ENCODE results near the gene BOLL.

Gene BOLL

DNA sequence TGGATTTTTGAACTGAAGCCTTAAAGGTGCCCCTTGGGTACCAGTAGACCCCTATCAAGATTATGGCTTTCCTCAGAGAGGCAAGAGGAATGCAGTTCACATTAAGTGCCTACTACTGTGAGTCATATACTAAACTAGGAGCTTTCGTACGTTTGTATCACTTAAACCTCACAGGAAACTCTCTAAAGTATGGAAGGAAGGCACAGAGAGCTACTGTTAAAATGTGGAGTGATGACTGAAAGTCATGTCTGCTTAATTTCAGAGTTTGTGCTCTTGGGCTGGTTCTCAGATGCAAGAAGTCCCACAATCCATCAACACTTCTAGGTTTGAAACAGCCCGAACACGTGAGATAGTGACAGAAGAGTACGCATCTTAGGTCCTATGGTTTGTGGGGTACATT is 23.9 kb upstream of the BOLL start:
- H3K9me3 ChIP-seq (ENCODE audit: control insufficient read depth in 2 of 2, low read length in 2 of 2), result no peaks in the 10 kb centered on the region
- no peak overlapping the region for H3K27ac ChIP-seq (ENCODE audit: low read length)
- H3K36me3 ChIP-seq (ENCODE audit: control insufficient read depth in 2 of 2, insufficient read depth in 2 of 2, low read length in 2 of 2), result no peaks in the 10 kb centered on the region
- no peak overlapping the region for H3K4me3 ChIP-seq (ENCODE audit: low read length in 2 of 2)
- H3K27me3 ChIP-seq (ENCODE audit: control insufficient read depth in 1 of 2, insufficient read depth in 2 of 2, low read length in 2 of 2), result no peaks in the 10 kb centered on the region
- no peak overlapping the region for H3K9ac ChIP-seq (ENCODE audit: low read length in 2 of 2)
- H3K4me1 ChIP-seq (ENCODE audit: control insufficient read depth, insufficient read depth, low read length), result peaks cover 2% of the 10 kb centered on the region

DNA sequence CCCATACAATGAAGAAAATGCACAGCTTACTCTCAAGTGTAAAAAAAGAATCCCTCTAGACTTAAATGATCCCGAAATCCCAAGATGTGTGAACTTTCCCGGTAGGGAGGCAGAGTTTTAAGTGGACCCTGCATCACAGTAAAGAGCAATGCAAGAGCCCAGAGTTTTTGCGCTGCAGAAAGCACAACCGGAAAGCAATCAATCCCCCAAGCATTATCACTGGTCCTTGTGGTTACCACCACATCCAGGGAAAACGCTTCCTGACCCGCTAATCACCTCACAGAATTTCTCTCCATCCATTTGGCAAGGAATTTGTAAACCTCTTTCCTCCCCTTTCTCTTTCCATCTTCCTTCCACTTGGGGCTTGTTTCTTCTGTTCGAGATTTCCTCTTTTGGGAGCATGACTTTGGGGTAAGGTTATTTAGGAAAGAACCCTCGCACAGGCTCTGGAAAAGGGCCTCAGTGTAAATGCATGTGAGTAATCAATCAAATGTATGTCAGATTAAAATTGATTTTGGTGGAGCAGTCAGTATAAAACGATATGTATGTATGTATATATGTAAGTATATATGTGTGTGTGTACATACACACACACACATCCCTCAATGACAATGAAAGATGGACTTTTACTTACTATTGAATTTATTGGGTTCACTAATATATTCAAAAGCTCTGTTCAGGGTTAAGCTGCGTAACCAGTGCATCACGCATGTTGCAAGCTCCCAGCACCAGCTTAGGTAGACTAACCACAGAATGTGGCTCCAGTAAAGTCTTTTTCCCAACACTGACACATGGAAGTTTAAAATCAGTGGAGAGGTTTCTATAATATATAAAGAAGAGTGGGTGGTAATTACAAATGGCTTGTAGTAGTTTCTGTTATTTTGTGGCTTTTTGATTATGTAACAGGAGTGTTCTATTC is 20.9 kb upstream of the BOLL start:
- no peaks in the 10 kb centered on the region for H3K36me3 ChIP-seq (ENCODE audit: control insufficient read depth in 2 of 2, insufficient read depth in 2 of 2, low read length in 2 of 2)
- H3K27ac ChIP-seq (ENCODE audit: low read length), result no peak overlapping the region
- peak overlapping the region in 1 of 2 donors; percentile 65 for H3K9ac ChIP-seq (ENCODE audit: low read length in 2 of 2)
- peak overlapping the region; percentile 83 to 92 for H3K4me3 ChIP-seq (ENCODE audit: low read length in 2 of 2)
- H3K4me1 ChIP-seq (ENCODE audit: control insufficient read depth, insufficient read depth, low read length), result peaks cover 5% of the 10 kb centered on the region
- H3K27me3 ChIP-seq (ENCODE audit: control insufficient read depth in 1 of 2, insufficient read depth in 2 of 2, low read length in 2 of 2), result no peaks in the 10 kb centered on the region
- no peaks in the 10 kb centered on the region for H3K9me3 ChIP-seq (ENCODE audit: control insufficient read depth in 2 of 2, low read length in 2 of 2)

DNA sequence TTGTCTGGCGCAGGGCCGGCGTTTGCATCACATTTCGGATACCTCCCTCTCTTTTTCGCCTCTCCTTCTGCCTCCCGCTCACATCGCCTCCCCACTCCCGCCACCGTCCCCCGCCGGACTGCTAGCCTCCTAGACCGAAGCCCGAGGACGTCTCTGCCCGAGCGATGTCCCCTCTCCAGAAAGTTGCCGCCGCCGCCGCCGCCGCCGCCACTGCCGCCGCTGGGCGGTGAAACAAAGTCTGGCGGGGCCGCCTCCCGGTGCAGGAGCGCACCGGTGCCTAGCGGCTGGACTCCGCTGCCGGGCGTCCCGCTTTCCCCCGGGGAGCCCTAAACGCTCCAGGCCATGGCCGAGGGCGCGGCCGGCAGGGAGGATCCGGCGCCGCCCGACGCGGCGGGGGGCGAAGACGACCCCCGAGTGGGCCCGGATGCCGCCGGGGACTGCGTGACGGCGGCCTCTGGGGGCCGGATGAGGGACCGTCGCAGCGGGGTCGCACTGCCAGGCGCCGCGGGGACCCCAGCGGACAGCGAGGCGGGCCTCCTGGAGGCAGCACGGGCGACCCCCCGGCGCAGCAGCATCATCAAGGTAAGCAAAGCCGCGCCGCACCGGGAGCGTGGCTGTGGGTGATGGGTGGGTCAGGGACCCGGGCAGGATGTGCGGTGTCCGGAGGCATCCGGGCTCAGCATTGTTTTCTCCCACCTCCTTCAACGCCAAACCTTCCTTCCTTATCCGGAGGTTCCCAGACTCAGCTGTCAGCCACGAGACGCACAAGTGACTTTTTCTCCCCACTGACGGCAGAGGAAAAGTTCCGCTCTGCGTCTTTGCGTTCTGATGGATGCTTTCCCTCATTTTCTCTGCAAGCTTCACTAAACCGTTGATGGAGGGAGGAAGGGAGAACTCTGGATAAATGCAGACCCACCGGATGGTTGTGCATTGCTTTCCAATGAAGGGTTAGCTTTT is 19.9 kb upstream of the BOLL start:
- no peaks in the 10 kb centered on the region for H3K9me3 ChIP-seq (ENCODE audit: control insufficient read depth in 2 of 2, low read length in 2 of 2)
- peak overlapping the region; percentile 83 to 92 for H3K4me3 ChIP-seq (ENCODE audit: low read length in 2 of 2)
- H3K4me1 ChIP-seq (ENCODE audit: control insufficient read depth, insufficient read depth, low read length), result peaks cover 5% of the 10 kb centered on the region
- peak overlapping the region; percentile 60 to 65 for H3K9ac ChIP-seq (ENCODE audit: low read length in 2 of 2)
- H3K27me3 ChIP-seq (ENCODE audit: control insufficient read depth in 1 of 2, insufficient read depth in 2 of 2, low read length in 2 of 2), result no peaks in the 10 kb centered on the region
- H3K27ac ChIP-seq (ENCODE audit: low read length), result peak overlapping the region; percentile 18
- no peaks in the 10 kb centered on the region for H3K36me3 ChIP-seq (ENCODE audit: control insufficient read depth in 2 of 2, insufficient read depth in 2 of 2, low read length in 2 of 2)

DNA sequence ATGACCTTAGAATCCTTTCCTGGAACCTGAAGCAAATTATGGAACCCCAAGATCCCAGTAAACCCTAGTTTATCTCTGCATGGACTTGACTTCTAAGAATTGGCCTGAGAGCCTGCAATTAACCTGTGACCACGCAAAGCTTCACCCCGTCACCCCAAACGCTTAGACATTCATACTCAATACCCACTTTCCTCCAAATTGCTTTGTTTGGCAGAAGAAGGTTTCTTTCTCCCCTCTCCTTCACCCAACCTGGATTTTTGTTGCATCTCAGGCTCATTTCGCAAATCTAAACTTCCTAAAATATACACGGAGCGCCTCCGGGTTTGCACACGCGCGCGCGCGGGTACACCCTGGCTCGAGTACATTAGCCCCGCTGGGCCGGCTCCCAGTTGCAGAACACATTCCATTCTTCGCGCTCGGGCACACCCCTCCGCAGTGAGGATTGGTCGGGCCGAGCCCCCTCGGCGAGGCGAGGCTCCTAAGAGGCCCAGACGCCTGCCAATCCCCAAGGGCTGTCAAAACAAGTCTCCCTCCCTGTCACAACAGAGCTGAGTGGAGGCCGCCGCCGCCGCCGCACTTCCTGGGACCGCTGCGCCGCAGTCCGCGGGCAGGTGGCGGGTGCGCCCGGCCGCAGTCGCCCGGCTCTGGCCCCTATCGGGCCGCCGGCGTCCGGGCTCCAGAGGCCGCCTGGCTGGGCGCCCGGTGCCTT is 19.1 kb upstream of the BOLL start, which contains the start of gene PLCL1:
TSS of gene PLCL1 (plus strand) at position 545 of the 709 bp plus-strand sequence.
- Histone ChIP-seq H3K9me3 (ENCODE audit: control insufficient read depth in 2 of 2, low read length in 2 of 2) (no peaks in the 10 kb centered on the region), H3K27ac (ENCODE audit: low read length) (peak within 1 kb of the TSS; percentile 18), H3K4me3 (ENCODE audit: low read length in 2 of 2) (peak within 1 kb of the TSS; percentile 83 to 92), H3K36me3 (ENCODE audit: control insufficient read depth in 2 of 2, insufficient read depth in 2 of 2, low read length in 2 of 2) (no peaks in the 10 kb centered on the region), H3K27me3 (ENCODE audit: control insufficient read depth in 1 of 2, insufficient read depth in 2 of 2, low read length in 2 of 2) (no peaks in the 10 kb centered on the region), H3K4me1 (ENCODE audit: control insufficient read depth, insufficient read depth, low read length) (peaks cover 5% of the 10 kb centered on the region), H3K9ac (ENCODE audit: low read length in 2 of 2) (peak within 1 kb of the TSS; percentile 60 to 65)

DNA sequence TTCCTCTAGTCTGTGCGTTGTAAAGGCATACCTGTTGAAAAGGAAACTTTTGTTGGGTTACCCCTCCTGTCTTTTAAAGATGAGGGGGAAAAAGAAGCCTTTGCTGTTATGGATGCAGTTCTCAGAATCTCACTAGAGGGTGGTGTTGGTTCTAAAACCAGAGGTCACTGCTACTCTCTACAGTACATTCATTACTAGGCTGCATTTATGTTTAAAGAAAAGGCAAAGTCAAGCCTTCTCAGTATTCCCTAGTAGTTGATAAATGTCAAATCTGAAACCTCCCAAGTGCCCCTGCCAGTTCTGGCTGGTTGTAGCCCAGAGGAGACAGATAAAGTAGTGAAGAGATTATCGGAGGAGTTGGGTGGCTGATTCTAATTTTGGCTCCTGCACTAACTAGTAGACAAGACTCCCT is 17.9 kb upstream of the BOLL start:
- Histone ChIP-seq H3K27ac (ENCODE audit: low read length) (no peak overlapping the region), H3K36me3 (ENCODE audit: control insufficient read depth in 2 of 2, insufficient read depth in 2 of 2, low read length in 2 of 2) (no peaks in the 10 kb centered on the region), H3K4me3 (ENCODE audit: low read length in 2 of 2) (peak overlapping the region in 1 of 2 donors; percentile 38), H3K9ac (ENCODE audit: low read length in 2 of 2) (no peak overlapping the region), H3K4me1 (ENCODE audit: control insufficient read depth, insufficient read depth, low read length) (peaks cover 5% of the 10 kb centered on the region), H3K9me3 (ENCODE audit: control insufficient read depth in 2 of 2, low read length in 2 of 2) (no peaks in the 10 kb centered on the region), H3K27me3 (ENCODE audit: control insufficient read depth in 1 of 2, insufficient read depth in 2 of 2, low read length in 2 of 2) (no peaks in the 10 kb centered on the region)

DNA sequence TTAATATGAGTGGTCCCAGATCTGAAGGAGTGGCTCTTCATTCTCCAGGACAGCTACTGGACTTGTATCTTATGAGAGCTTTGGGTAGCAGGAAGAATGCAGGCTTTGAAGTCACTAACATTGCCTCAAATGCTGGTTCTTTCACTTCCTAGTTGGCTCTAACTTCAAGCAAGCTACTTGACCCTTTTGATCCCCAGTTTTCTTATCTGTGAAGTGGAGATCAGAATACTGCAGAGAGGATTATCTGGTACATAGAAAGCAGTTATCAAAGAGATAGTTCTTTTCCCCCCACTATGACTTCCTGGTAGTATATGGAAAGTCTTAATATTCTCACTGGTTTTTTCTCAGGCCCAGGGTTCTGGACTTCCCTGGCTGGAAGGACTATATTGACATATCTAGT is 15.9 kb upstream of the BOLL start:
- no peak overlapping the region for H3K27ac ChIP-seq (ENCODE audit: low read length)
- no peaks in the 10 kb centered on the region for H3K27me3 ChIP-seq (ENCODE audit: control insufficient read depth in 1 of 2, insufficient read depth in 2 of 2, low read length in 2 of 2)

DNA sequence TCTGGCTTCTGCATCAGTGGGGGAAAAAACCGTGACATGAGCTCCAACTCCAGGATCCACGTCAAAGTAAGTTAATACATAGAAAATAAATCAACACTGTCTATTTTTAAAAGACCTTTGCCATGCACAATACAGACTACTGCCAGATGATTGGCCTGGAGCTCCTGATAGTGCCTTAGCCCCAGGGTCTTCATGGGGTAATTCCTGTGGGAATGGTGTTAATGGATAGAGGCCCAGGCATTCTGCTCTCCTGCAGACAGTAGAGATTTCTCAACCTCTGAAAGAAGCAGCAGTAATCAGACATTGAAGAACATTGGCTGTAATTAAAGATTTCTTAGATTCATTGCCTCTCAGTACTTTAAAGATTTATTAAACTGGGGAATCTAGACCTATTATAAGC is 15.0 kb upstream of the BOLL start:
- H3K27ac ChIP-seq (ENCODE audit: low read length), result no peak overlapping the region
- no peak overlapping the region for H3K4me3 ChIP-seq (ENCODE audit: low read length in 2 of 2)
- H3K27me3 ChIP-seq (ENCODE audit: control insufficient read depth in 1 of 2, insufficient read depth in 2 of 2, low read length in 2 of 2), result no peaks in the 10 kb centered on the region
- no peaks in the 10 kb centered on the region for H3K9me3 ChIP-seq (ENCODE audit: control insufficient read depth in 2 of 2, low read length in 2 of 2)
- H3K4me1 ChIP-seq (ENCODE audit: control insufficient read depth, insufficient read depth, low read length), result peaks cover 5% of the 10 kb centered on the region
- H3K9ac ChIP-seq (ENCODE audit: low read length in 2 of 2), result no peak overlapping the region
- H3K36me3 ChIP-seq (ENCODE audit: control insufficient read depth in 2 of 2, insufficient read depth in 2 of 2, low read length in 2 of 2), result no peaks in the 10 kb centered on the region

More for the DNA sequence above, 15.9 kb upstream of the BOLL start:
- H3K36me3 ChIP-seq (ENCODE audit: control insufficient read depth in 2 of 2, insufficient read depth in 2 of 2, low read length in 2 of 2), result no peaks in the 10 kb centered on the region
- no peaks in the 10 kb centered on the region for H3K9me3 ChIP-seq (ENCODE audit: control insufficient read depth in 2 of 2, low read length in 2 of 2)
- H3K4me1 ChIP-seq (ENCODE audit: control insufficient read depth, insufficient read depth, low read length), result peaks cover 5% of the 10 kb centered on the region
- no peak overlapping the region for H3K9ac ChIP-seq (ENCODE audit: low read length in 2 of 2)
- H3K4me3 ChIP-seq (ENCODE audit: low read length in 2 of 2), result no peak overlapping the region

DNA sequence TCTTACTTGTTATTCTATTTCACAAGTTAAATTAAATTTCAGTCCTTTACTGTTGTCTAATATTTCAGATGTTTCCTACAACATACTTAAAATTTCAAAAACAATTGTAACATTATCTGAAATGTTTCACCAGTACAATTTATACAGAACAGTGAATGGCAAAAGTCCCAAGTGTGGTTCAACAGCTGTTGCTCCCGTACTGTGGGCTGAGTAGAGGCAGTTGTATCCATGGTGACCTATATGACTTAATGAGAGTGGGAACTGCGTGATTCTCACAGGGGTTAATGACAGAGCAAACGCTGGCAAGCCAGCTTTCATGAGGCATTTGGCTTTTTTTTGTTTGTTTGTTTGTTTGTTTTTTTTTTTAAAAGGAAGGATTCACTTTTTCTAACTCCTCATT is 13.9 kb upstream of the BOLL start:
- Histone ChIP-seq H3K9me3 (ENCODE audit: control insufficient read depth in 2 of 2, low read length in 2 of 2) (no peaks in the 10 kb centered on the region), H3K27ac (ENCODE audit: low read length) (no peak overlapping the region), H3K27me3 (ENCODE audit: control insufficient read depth in 1 of 2, insufficient read depth in 2 of 2, low read length in 2 of 2) (no peaks in the 10 kb centered on the region), H3K9ac (ENCODE audit: low read length in 2 of 2) (no peak overlapping the region), H3K4me3 (ENCODE audit: low read length in 2 of 2) (no peak overlapping the region), H3K4me1 (ENCODE audit: control insufficient read depth, insufficient read depth, low read length) (peaks cover 3% of the 10 kb centered on the region), H3K36me3 (ENCODE audit: control insufficient read depth in 2 of 2, insufficient read depth in 2 of 2, low read length in 2 of 2) (no peaks in the 10 kb centered on the region)

DNA sequence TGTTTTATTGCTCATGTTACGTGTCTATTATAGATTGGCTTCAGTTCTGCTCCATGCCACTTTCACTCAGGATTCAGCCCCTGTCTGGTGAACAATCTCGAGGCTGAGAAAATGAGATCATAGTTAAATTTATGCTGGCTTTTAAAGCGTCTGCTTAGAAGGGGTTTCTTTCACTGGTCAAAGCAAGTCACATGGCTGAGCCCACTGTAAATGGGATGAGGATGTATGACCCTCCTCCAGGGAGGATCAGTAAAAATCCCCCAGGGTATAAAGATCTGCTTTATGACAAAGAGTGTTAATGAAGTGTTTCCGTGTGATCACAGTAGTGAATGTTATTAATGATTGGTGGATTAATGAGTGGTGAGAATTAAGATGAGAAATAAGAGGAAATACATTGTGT is 13.1 kb upstream of the BOLL start:
- Histone ChIP-seq H3K4me3 (ENCODE audit: low read length in 2 of 2) (no peak overlapping the region), H3K4me1 (ENCODE audit: control insufficient read depth, insufficient read depth, low read length) (no peaks in the 10 kb centered on the region), H3K27ac (ENCODE audit: low read length) (no peak overlapping the region), H3K36me3 (ENCODE audit: control insufficient read depth in 2 of 2, insufficient read depth in 2 of 2, low read length in 2 of 2) (no peaks in the 10 kb centered on the region), H3K27me3 (ENCODE audit: control insufficient read depth in 1 of 2, insufficient read depth in 2 of 2, low read length in 2 of 2) (no peaks in the 10 kb centered on the region), H3K9me3 (ENCODE audit: control insufficient read depth in 2 of 2, low read length in 2 of 2) (no peaks in the 10 kb centered on the region), H3K9ac (ENCODE audit: low read length in 2 of 2) (no peak overlapping the region)

DNA sequence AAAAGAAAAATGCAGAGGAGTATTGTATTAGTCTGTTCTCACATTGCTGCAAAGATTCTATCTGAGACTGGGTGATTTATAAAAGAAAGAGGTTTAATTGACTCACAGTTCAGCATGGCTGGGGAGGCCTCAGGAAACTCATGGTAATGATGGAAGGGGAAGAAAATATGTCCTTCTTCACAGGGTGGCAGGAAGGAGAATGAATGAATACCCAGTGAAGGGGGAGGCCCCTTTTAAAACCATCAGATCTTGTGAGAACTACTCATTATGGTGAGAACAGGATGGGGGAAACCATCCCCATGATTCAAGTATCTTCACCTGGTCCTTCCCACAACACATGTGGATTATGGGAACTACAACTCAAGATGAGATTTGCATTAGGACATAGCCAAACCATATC is 10.2 kb upstream of the BOLL start:
- Histone ChIP-seq H3K36me3 (ENCODE audit: control insufficient read depth in 2 of 2, insufficient read depth in 2 of 2, low read length in 2 of 2) (no peaks in the 10 kb centered on the region), H3K4me3 (ENCODE audit: low read length in 2 of 2) (no peak overlapping the region), H3K9me3 (ENCODE audit: control insufficient read depth in 2 of 2, low read length in 2 of 2) (no peaks in the 10 kb centered on the region), H3K27ac (ENCODE audit: low read length) (no peak overlapping the region), H3K4me1 (ENCODE audit: control insufficient read depth, insufficient read depth, low read length) (no peaks in the 10 kb centered on the region), H3K27me3 (ENCODE audit: control insufficient read depth in 1 of 2, insufficient read depth in 2 of 2, low read length in 2 of 2) (no peaks in the 10 kb centered on the region), H3K9ac (ENCODE audit: low read length in 2 of 2) (no peak overlapping the region)
